Activated CD4-positive, CD25-positive, alpha-beta regulatory T cell treated with anti-CD3 and anti-CD28 coated beads, Interleukin-2, amount 50 U/mL, for 16 hours (primary cell): ENCODE results near the gene NME3.

Experiments
- DNase-seq: peaks from one replicate; pipeline ENCODE4 v3.0.0-alpha.2; 2020; ENCODE audit warnings: low read depth, low spot score

The NME3 gene

GRCh38 chr16:1768767-1769401 is 2.5 kb downstream of the NME3 start:
- no peak for DNase-seq

GRCh38 chr16:1768061-1768766 is 3.1 kb downstream of the NME3 start:
- no peak for DNase-seq

DNA sequence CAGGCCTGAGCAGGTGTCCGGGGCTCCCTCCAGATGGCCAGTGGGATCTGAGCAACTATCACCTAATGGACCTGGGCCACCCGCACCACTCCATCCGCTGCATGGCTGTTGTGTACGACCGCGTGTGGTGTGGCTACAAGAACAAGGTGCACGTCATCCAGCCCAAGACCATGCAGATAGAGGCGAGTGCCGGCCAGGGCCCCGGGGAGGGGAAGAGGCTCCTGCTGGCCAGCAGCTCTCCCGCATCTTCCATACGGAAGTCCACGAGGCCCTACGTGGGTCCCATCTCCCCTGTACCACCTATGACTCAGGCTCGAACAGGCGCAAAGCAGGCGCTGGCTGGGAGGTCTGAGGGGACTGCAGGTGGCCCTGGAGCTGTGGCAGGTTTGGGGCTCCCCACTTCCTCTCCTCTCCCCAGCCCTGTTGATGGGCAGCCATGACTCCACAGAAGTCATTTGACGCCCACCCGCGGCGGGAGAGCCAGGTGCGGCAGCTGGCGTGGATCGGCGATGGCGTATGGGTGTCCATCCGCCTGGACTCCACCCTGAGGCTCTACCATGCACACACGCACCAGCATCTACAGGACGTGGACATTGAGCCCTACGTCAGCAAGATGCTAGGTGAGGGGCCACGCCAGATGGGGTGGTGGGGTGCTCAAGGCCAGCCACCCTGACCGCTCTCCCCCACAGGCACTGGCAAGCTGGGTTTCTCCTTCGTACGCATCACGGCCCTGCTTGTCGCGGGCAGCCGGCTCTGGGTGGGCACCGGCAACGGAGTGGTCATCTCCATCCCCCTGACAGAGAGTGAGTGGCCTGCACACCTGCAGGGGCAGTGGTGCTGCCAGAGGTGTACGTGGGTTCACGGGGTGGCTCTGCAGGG is 4.0 kb downstream of the NME3 start:
- no peak for DNase-seq

DNA sequence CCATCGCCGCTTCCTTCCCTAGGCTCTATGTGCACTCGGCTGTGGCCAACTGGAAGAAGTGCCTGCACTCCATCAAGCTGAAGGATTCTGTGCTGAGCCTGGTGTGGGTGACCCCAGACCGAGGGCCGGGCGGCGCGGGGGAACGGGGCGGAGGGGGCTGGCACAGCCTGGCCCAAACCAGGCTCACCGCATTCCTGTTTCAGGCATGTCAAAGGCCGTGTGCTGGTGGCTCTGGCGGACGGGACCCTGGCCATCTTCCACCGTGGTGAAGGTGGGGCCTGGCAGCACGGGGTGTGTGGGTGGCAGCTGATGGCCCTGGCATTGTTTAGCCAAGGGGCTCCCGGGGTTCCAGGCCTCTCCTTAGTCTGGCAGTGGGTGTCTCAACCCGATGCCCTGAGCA is 4.6 kb downstream of the NME3 start:
- DNase-seq = no peak

- DNase-seq = no peak
Measured at GRCh38 chr16:1766231-1766630, 5.1 kb downstream of the NME3 start.

DNA sequence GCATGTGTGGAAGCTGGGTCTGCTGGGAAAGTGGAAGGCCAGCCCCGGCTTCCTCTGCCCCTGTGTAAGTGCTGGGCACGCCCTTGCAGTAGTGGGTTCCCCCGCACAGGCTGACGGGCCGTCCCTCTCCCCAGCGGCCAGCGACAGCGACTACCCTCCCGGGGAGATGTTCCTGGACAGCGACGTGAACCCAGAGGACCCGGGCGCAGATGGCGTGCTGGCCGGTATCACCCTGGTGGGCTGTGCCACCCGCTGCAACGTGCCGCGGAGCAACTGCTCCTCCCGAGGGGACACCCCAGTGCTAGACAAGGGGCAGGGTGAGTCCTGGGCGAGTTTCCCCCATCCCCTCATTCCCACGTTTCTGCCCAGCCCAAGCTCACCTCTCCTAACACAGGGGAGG is 5.5 kb downstream of the NME3 start:
- DNase-seq = no peak

- no peak for DNase-seq
Measured at GRCh38 chr16:1764971-1765370, 6.4 kb downstream of the NME3 start.

DNA sequence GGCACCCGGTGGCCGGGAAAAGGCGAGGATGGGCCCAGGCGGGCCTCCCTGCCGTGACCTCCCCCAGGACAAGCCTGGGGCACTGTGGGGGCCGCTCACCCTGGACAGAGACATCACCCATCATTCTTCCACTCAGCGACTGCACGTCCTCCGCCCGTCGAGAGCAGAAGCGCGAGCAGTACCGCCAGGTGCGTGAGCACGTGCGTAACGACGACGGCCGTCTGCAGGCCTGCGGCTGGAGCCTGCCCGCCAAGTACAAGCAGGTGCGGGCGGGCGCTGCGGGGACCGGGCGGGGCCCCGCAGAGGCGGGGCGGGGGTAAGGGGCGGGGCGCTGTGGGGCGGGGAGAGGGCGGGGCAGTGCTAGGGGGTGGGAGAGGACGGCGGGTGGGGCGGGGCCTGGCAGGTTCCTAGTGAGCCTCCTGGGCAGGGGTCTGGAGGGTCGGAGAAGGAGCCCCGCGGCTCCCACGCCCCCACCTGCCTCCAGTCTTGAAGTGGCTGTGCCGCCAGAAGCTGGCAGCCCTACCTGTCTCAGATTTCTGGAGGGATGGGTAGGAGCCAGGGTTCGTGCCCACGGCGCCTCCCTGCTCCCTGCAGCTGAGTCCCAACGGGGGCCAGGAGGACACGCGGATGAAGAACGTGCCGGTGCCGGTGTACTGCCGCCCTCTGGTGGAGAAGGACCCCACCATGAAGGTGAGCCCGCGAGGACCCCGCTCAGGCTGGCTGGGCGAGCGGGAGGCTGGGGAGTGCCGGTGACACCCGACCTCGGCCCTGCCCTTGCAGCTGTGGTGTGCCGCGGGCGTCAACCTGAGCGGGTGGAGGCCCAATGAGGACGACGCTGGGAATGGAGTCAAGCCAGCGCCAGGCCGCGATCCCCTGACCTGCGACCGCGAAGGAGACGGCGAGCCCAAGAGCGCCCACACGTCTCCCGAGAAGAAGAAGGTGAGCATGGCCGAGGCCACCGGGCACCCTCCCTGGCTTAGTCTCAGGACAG is 7.5 kb downstream of the NME3 start:
- DNase-seq = no peak

DNA sequence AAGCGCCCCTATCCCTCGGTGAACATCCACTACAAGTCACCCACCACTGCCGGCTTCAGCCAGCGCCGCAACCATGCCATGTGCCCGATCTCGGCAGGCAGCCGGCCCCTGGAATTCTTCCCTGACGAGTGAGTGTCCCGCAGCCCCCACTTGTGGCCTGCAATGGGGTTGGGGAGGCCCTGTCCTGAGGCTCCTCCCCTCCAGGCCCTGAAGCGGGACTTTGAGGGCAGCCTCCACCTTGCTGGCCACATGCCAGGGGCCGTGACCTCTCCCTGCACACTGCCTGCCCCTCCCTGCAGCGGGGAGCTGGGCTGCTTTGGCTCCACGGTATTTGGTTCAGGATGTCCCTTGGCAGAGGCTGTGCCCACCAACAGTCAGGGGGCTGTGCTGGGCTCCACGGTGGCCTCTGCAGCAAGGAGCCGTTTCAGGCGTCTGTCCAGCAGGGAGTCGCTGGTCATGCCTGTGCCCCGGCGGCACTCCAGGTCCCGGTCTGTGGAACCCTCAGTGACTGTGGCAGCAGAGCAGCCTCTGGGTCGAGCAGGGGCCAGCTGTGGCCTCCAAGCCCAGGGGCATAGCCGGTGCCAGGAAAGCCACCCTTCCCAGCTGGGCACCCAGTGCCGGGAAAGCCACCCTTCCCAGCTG is 8.3 kb downstream of the NME3 start:
- no peak for DNase-seq

- no peak for DNase-seq
Measured at GRCh38 chr16:1762196-1762878, 9.0 kb downstream of the NME3 start.

DNA sequence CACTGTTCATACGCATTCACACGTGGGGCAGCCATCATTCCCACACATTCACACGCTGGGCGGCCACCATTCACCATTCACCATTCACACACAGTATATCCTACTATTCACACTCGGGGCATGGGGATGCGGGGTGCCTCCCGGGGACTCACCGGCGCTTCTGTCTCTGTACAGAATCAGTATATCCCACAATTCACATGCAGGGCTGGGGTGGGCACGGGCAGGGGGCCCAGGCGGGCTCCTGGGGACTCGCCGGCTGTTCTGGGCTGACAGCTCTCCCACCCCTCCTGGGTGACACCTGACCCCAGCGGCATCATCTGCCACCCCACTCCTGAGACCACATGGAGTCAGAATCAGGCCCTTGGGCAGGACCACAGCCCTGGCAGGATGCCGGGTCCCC is 9.6 kb downstream of the NME3 start:
- DNase-seq = no peak

GRCh38 chr16:1760911-1761310 is 10.4 kb downstream of the NME3 start:
- DNase-seq = no peak

DNA sequence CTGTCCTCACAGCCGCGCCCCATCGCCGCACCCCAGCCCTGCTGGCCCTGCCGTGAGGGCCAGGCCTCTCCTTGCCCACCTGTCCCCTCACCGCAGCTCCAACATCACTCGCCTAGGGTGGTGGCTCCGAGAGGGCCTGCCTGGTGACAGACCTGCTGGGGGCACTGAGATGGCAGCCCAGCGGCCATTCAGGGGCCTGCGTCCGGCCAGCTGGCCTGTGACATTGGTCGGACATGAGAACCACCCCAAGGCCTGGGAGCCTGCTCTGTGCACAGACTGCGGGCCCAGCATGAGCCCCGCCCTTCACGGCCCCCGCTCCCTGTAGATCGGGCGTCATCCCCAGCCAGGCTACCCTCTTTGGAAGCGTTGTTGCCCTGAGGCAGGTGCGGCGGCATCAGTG is 11.8 kb downstream of the NME3 start:
- DNase-seq = no peak

GRCh38 chr16:1758923-1759322 is 12.4 kb downstream of the NME3 start:
- no peak for DNase-seq

DNA sequence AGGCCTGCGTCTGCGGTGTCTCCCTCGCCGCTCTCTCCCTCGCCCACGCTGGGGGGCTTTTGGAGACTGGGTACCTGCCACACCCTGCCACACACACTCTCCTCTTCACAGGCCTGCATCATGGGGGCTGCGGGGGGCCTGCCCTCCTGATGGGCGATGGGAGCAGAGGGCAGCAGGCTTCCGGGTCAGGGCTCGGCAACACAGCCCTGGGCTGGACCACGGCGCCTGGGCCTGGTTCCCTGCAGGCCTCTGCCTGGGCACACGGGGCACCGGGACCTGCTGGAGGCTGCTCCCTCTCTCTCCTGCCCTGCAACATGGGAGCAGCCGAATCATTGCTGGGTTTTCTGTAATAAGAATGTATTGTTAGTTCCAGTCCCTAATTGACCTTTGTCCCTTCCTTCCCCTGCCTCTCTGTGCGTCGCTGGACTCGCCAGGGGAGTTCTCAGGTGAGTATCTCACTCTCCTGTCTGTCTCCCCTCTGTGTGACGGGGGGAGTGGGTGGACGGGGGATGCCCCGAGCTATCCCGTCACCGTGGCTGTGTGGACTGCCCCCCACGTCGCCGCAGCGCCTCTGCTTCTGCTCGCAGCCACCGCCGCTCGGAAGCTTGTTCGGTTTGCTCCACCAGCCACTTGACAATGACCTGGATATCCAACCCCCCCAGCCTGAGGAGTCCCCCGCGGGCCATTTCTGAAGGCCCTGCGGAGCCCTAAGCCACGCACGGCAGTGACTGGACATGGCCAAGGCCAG is 13.5 kb downstream of the NME3 start:
- no peak for DNase-seq

GRCh38 chr16:1754204-1754603 is 17.1 kb downstream of the NME3 start:
- no peak for DNase-seq

DNA sequence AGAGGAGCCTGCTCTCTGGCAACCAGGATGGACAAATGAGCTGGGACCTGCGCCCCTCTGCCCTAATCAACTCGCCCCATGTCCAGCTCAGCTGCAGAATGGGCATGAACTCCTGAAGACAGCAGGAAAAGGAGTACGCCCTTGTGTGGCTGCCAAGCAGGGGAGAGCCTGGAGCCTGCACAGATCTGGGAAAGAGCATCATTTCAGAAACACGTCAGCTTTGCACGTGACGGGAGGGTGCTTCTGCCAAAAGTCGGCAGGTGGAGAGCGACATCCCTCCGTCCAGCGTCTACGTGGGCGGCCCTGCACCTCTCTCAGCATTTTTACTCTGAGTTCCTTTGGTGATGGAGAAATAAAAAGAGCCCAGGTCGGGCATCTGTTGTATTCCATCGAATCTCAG is 18.5 kb downstream of the NME3 start:
- no peak for DNase-seq

DNA sequence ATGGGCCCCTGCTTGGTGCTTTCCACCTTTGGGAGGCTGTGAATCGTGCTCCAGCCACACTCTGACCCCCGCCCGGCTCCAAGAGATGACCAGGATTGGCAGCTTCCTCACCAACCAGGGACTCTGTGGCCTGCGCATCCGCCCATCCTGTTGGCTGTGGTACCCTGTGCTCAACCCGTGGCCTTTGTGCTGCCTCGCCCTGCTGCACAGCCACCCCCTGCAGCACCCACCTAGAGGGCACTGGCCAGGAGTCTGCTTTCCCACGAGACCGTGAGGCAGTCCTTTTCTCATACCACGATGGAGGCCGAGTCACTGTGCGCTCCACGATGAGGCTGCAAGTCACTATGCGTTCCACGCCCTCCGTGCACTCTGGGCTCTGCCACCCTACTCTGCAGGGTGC is 19.4 kb downstream of the NME3 start:
- DNase-seq = no peak
